Caco-2 (cell line): Measurements from ENCODE around the gene B4GALNT4. TPM values are rescaled to one million over a fixed set of nuclear protein-coding genes. Genes with fewer than 3 reads are reported as not detected.

Experiments
- BruUV-seq: library from RNA; stranded (reverse); fragments of 400-500 nt; replicated peaks from 2 replicates; lab custom pipeline; 2021; lab: Mats Ljungman, UMichigan
- CTCF ChIA-PET: fragments of 300-600 bp; sonication (Branson Sonifier 250); formaldehyde crosslinking; loops from one replicate; lab custom pipeline; 2022; ENCODE audit warnings: antibody characterized with exemption; lab: Charles Lee
- POLR2A ChIA-PET: fragments of 300-600 bp; sonication (Branson Sonifier 250); formaldehyde crosslinking; loops from one replicate; lab custom pipeline; 2022; ENCODE audit warnings: antibody characterized with exemption; lab: Charles Lee
- DNase-seq, 2 experiments: peaks; one replicate each; pipeline versions ENCODE4 v3.0.0 to v3.0.0-alpha.2; 2020 to 2022
- H3K27me3 ChIP-seq: replicated peaks from 2 replicates; pipeline ENCODE4 v1.6.0; 2011; ENCODE audit warnings: low read length; ENCODE audit not compliant: control insufficient read depth, insufficient read depth
- H3K36me3 ChIP-seq: 2 replicates; pipeline ENCODE4 v1.5.1; 2011; ENCODE audit warnings: low read length; ENCODE audit not compliant: control insufficient read depth, insufficient read depth
- H3K4me1 ChIP-seq: fragments of 250-450 bp; sonication (Bioruptor Pico); 2 replicates; pipeline ENCODE4 v1.5.1; 2020; ENCODE audit warnings: mild to moderate bottlenecking
- H3K4me3 ChIP-seq: 2 replicates; pipeline ENCODE4 v1.5.1; 2011; ENCODE audit warnings: low read depth, mild to moderate bottlenecking, control low read depth, low read length
- H3K9me3 ChIP-seq: fragments of 250-450 bp; sonication (Bioruptor Pico); 2 replicates; pipeline ENCODE4 v1.5.1; 2020; ENCODE audit warnings: mild to moderate bottlenecking, moderate library complexity
- H3K27ac Mint-ChIP-seq: one replicate; pipeline ENCODE4 v1.8.0; 2022; ENCODE audit warnings: mixed read lengths; ENCODE audit not compliant: unreplicated experiment
- H3K27me3 Mint-ChIP-seq: one replicate; pipeline ENCODE4 v1.8.0; 2022; ENCODE audit warnings: mixed read lengths; ENCODE audit not compliant: insufficient read depth, unreplicated experiment
- H3K36me3 Mint-ChIP-seq: one replicate; pipeline ENCODE4 v1.8.0; 2022; ENCODE audit warnings: mild to moderate bottlenecking, mixed read lengths; ENCODE audit not compliant: insufficient read depth, unreplicated experiment
- H3K4me1 Mint-ChIP-seq: one replicate; pipeline ENCODE4 v1.8.0; 2022; ENCODE audit warnings: low read depth, mixed read lengths; ENCODE audit not compliant: unreplicated experiment
- H3K4me3 Mint-ChIP-seq: one replicate; pipeline ENCODE4 v1.8.0; 2022; ENCODE audit warnings: mild to moderate bottlenecking, moderate library complexity, mixed read lengths; ENCODE audit not compliant: unreplicated experiment
- H3K9me3 Mint-ChIP-seq: one replicate; pipeline ENCODE4 v1.8.0; 2022; ENCODE audit warnings: mixed read lengths; ENCODE audit not compliant: unreplicated experiment
- CTCF ChIP-seq, 2 experiments: fragments of 200-600 bp in 1 of 2; IDR thresholded peaks; 1 replicate in 1 of 2; 2 replicates in 1 of 2; pipeline versions ENCODE4 v1.5.1 to v1.8.0; 2011 to 2022; ENCODE audit warnings: antibody characterized with exemption in 1 of 2, control low read depth in 1 of 2, inconsistent platforms in 1 of 2, low read depth in 1 of 2, low read length in 1 of 2, mild to moderate bottlenecking in 1 of 2, moderate library complexity in 1 of 2; ENCODE audit not compliant: insufficient read depth in 1 of 2, severe bottlenecking in 1 of 2, unreplicated experiment in 1 of 2
- intact Hi-C: fragments of 100-400 bp; cut with micrococcal nuclease; formaldehyde crosslinking; loops from one replicate; pipeline ENCODE4 v1.10.0; 2022; ENCODE audit not compliant: unreplicated experiment
- total RNA-seq: library from RNA; stranded (reverse); gene quantifications from 2 replicates; pipeline ENCODE4 v1.2.3, GENCODE V29; 2022

Gene B4GALNT4
- total RNA-seq, 1 experiment from 2014 or later, result 35.6 TPM

DNA sequence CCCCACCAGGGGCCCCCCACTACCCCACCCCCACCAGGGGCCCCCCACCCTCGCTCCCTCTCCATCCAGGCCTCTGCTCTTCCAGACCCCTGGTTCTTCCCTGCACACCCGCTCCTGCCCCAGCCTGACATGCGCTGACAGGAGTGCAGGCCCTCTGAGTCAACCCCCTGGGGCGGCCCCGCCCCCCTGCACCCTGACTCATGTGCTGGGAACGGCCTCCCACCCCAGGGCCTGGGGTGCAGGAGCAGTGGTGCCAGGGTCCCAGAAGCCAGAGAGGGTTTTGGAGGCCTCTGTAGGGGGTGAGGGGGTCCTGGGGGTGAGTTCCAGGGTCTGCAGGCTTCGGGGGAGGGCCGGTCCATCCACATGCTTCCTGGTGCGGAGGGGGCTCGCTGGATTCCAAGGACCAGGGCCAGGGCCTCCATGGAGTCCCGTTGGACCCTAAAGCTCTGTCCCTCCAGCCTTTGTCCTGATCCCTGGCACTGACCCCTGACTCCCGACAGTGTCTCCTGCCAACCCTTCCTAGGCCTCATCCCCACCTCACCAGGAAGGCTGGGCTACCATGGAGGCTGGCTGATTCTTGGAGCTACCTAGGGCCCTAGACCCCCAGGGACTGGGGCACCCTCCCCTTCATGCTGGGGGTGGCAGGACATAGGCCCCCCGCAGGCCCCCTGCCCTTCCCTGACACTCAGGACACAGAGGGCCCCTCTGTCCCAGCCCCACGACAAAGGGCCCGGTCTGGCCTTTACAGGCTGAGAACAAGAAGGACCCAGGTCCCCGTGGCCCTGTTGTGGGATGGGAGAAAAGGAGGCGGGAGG is 24.1 kb downstream of the B4GALNT4 start:
- ChIA-PET CTCF (interaction anchor here (0.9 to 2.1 kb wide), 3 partner anchors 25 to 186 kb away, joined by 5 to 10 read pairs (median 8); partner anchors contain the start of genes BET1L and RIC8A), POLR2A (interaction anchor here (1.0 to 1.6 kb wide), 5 partner anchors 14 to 186 kb away, joined by 3 to 10 read pairs (median 7); partner anchors contain the start of genes BET1L and RIC8A)
- Histone ChIP-seq H3K27me3 (no peaks in the 10 kb centered on the region), H3K9me3 (no peaks in the 10 kb centered on the region), H3K4me3 (peak overlapping the region; percentile 95), H3K36me3 (peaks cover 2% of the 10 kb centered on the region; the same call in 1 of the 2 replicates), H3K4me1 (peaks cover 28% of the 10 kb centered on the region)
- peaks cover 8% of the 10 kb centered on the region for H3K4me1 Mint-ChIP-seq
- no TSS peak for BruUV-seq
- peak; percentile 88 for DNase-seq
- H3K36me3 Mint-ChIP-seq, result peaks cover 17% of the 10 kb centered on the region
- intact Hi-C loops, result loop anchor here (2.0 to 10.0 kb wide), 2 partner anchors 25 to 51 kb away; partner anchors contain the start of genes ANO9 and B4GALNT4
- peak overlapping the region; percentile 82 for H3K27ac Mint-ChIP-seq
- H3K9me3 Mint-ChIP-seq, result no peaks in the 10 kb centered on the region
- TF ChIP-seq CTCF (IDR thresholded peaks at IDR 0.05; ENCODE audit: insufficient read depth in 1 of 2, low read depth in 1 of 2, low read length in 1 of 2, severe bottlenecking in 1 of 2, unreplicated experiment in 1 of 2), result no peak
- H3K4me3 Mint-ChIP-seq, result peak overlapping the region; percentile 86
- no peaks in the 10 kb centered on the region for H3K27me3 Mint-ChIP-seq

DNA sequence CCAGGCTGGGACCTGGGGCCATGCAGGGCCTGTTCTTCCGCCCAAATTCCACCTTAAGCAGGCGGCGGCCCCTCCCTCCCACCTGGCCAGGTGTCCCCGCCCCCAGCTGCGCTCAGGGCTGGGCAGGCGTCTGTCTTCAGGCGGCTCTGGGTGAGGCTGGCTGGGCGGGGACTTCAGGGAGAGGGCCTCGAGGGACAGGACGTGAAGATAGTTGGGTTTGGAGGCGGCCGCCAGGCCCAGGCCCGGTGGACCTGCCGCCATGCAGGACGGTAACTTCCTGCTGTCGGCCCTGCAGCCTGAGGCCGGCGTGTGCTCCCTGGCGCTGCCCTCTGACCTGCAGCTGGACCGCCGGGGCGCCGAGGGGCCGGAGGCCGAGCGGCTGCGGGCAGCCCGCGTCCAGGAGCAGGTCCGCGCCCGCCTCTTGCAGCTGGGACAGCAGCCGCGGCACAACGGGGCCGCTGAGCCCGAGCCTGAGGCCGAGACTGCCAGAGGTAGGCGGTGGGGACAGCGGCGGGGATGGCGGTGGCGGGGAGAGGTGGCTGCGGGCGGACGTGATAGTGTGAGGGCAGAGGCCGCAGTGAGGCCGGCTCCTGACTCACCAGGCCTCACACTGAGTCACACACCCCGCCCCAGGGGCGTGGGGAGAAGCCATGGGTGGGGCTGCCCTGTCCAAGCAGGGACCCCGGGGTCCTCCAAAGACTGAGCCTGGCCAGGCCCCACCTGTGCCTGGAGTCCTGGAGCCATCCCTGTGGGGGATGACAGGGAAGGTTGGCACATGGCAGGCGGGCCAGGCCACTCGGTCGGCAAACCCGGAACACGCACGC is 24.9 kb downstream of the B4GALNT4 start, which contains the start of gene PKP3:
PKP3 (plus strand) TSS at position 176 of the 824 bp plus-strand sequence; CDS start at position 260, 84 bp downstream.
- POLR2A ChIA-PET, result interaction anchor here (0.5 to 1.6 kb wide), 7 partner anchors 13 to 295 kb away, joined by 3 to 10 read pairs (median 5); partner anchors contain the start of genes BET1L and RIC8A
- CTCF ChIA-PET, result interaction anchor here (0.9 to 2.1 kb wide), 2 partner anchors 26 to 55 kb away, joined by 8 to 10 read pairs; no protein-coding TSS in a partner anchor
- H3K4me1 ChIP-seq, result peaks cover 28% of the 10 kb centered on the region

More for the DNA sequence above, 24.9 kb downstream of the B4GALNT4 start, which contains the start of gene PKP3:
- H3K4me1 Mint-ChIP-seq, result peaks cover 8% of the 10 kb centered on the region
- peak; percentile 97 for DNase-seq
- peaks cover 25% of the 10 kb centered on the region for H3K36me3 Mint-ChIP-seq
- peaks cover 2% of the 10 kb centered on the region; the same call in 1 of the 2 replicates for H3K36me3 ChIP-seq
- peak within 1 kb of the TSS; percentile 82 for H3K27ac Mint-ChIP-seq
- H3K9me3 Mint-ChIP-seq, result no peaks in the 10 kb centered on the region
- intact Hi-C loops, result loop anchor here (10.0 kb wide), 1 partner anchor 51 kb away; the partner anchor contains the start of gene ANO9
- TSS peak; percentile 83 for BruUV-seq
- H3K27me3 Mint-ChIP-seq, result no peaks in the 10 kb centered on the region
- no peak for TF ChIP-seq CTCF (IDR thresholded peaks at IDR 0.05; ENCODE audit: insufficient read depth in 1 of 2, low read depth in 1 of 2, low read length in 1 of 2, severe bottlenecking in 1 of 2, unreplicated experiment in 1 of 2)
- H3K27me3 ChIP-seq, result no peaks in the 10 kb centered on the region
- peak within 1 kb of the TSS; percentile 95 for H3K4me3 ChIP-seq
- peak within 1 kb of the TSS; percentile 86 for H3K4me3 Mint-ChIP-seq
- no peaks in the 10 kb centered on the region for H3K9me3 ChIP-seq
